Osteocyte (in vitro differentiated cells): ENCODE results near the gene DTNB. TPM values are rescaled to one million over a fixed set of nuclear protein-coding genes. Genes with fewer than 3 reads are reported as not detected.

Experiments
- DNase-seq: peaks from one replicate; pipeline ENCODE4 v3.0.0; 2021; ENCODE audit warnings: mixed read lengths; ENCODE audit not compliant: unreplicated experiment; ENCODE audit errors: extremely low spot score
- H3K27ac Mint-ChIP-seq: one replicate; pipeline ENCODE4 v1.8.0; 2021; ENCODE audit warnings: mild to moderate bottlenecking, mixed read lengths; ENCODE audit not compliant: unreplicated experiment
- H3K27me3 Mint-ChIP-seq: one replicate; pipeline ENCODE4 v1.8.0; 2021; ENCODE audit warnings: mixed read lengths; ENCODE audit not compliant: unreplicated experiment
- H3K36me3 Mint-ChIP-seq: one replicate; pipeline ENCODE4 v1.8.0; 2021; ENCODE audit warnings: mixed read lengths; ENCODE audit not compliant: unreplicated experiment
- H3K4me1 Mint-ChIP-seq: one replicate; pipeline ENCODE4 v1.8.0; 2021; ENCODE audit warnings: mixed read lengths; ENCODE audit not compliant: unreplicated experiment
- H3K4me3 Mint-ChIP-seq: one replicate; pipeline ENCODE4 v1.8.0; 2021; ENCODE audit warnings: mild to moderate bottlenecking, moderate library complexity, mixed read lengths; ENCODE audit not compliant: unreplicated experiment
- H3K9me3 Mint-ChIP-seq: one replicate; pipeline ENCODE4 v1.8.0; 2021; ENCODE audit warnings: mixed read lengths; ENCODE audit not compliant: unreplicated experiment
- total RNA-seq: library from RNA; stranded (reverse); gene quantifications from 2 replicates; pipeline ENCODE4 v1.2.1, GENCODE V29; 2021
- TF ChIP-seq, protein P1 (sequence below): fragments of 200-600 bp; sonication (generic); IDR thresholded peaks from 2 replicates; pipeline ENCODE4 v1.5.0; 2021; ENCODE audit warnings: antibody characterized with exemption, mild to moderate bottlenecking, moderate library complexity

Gene DTNB
- total RNA-seq, 1 donor from 2014 or later: 20.9 TPM

- H3K9me3 Mint-ChIP-seq: no peaks in the 10 kb centered on the region
- no peak for DNase-seq
Measured at GRCh38 chr2:25483607-25484266, 189.6 kb downstream of the DTNB start.

DNA sequence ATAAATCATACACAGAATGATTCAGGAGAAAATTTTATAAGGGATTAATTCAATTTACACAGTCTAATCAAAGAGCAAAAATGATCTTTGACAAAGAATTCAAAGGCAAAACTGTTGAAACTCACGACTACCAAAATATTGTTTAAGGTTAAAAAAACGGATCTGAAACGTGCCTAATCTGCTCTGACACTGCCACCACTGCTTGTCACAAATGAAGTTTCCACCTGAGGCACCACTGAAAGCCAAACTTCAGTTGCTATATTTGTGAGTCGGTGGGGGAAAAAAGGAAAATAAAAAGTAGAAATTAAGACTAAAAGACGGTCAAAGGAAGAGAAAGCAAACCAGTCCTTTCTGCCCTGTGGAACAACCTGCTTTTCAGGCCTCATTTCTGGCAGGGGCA is 191.0 kb downstream of the DTNB start:
- Mint-ChIP-seq H3K27ac (peak overlapping the region; percentile 80), H3K4me1 (peaks cover 30% of the 10 kb centered on the region), H3K9me3 (no peaks in the 10 kb centered on the region), H3K27me3 (no peaks in the 10 kb centered on the region), H3K4me3 (no peak overlapping the region), H3K36me3 (peaks cover 3% of the 10 kb centered on the region)
- DNase-seq: no peak
- TF ChIP-seq, protein P1, sequence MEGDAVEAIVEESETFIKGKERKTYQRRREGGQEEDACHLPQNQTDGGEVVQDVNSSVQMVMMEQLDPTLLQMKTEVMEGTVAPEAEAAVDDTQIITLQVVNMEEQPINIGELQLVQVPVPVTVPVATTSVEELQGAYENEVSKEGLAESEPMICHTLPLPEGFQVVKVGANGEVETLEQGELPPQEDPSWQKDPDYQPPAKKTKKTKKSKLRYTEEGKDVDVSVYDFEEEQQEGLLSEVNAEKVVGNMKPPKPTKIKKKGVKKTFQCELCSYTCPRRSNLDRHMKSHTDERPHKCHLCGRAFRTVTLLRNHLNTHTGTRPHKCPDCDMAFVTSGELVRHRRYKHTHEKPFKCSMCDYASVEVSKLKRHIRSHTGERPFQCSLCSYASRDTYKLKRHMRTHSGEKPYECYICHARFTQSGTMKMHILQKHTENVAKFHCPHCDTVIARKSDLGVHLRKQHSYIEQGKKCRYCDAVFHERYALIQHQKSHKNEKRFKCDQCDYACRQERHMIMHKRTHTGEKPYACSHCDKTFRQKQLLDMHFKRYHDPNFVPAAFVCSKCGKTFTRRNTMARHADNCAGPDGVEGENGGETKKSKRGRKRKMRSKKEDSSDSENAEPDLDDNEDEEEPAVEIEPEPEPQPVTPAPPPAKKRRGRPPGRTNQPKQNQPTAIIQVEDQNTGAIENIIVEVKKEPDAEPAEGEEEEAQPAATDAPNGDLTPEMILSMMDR: no peak

More at GRCh38 chr2:25483607-25484266, 189.6 kb downstream of the DTNB start:
- H3K27ac Mint-ChIP-seq: no peak overlapping the region
- H3K4me3 Mint-ChIP-seq: no peak overlapping the region
- H3K27me3 Mint-ChIP-seq: no peaks in the 10 kb centered on the region
- peaks cover 6% of the 10 kb centered on the region for H3K36me3 Mint-ChIP-seq
- peaks cover 30% of the 10 kb centered on the region for H3K4me1 Mint-ChIP-seq
- TF ChIP-seq, protein P1: no peak

- Mint-ChIP-seq H3K27ac (peak overlapping the region; percentile 80), H3K36me3 (peaks cover 2% of the 10 kb centered on the region), H3K4me1 (peaks cover 30% of the 10 kb centered on the region), H3K9me3 (peaks cover under 1% of the 10 kb centered on the region), H3K27me3 (no peaks in the 10 kb centered on the region), H3K4me3 (no peak overlapping the region)
- TF ChIP-seq, protein P1: no peak
- DNase-seq: no peak
Measured at GRCh38 chr2:25481381-25482300, 191.7 kb downstream of the DTNB start.

DNA sequence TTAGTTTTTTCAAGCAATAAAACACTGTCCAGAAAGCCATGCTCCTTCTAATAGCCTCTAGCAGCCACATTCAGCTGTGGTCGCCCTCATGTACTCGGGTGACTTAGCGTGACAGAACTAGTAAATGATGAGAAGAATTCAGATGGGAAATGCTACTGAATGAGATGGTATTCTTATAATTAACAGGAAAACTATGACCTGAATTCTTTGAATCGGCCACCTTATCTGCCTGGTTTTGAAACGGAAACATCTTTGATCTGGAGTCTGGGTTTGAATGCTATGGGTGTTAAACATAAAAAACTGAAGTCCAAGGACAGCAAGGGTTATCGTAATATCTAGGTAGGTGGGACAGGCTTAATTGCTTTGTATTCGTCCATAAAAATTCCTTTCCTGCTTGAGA is 192.8 kb downstream of the DTNB start:
- H3K4me1 Mint-ChIP-seq: peaks cover 30% of the 10 kb centered on the region
- H3K9me3 Mint-ChIP-seq: peaks cover 5% of the 10 kb centered on the region
- H3K4me3 Mint-ChIP-seq: no peak overlapping the region
- H3K27ac Mint-ChIP-seq: no peak overlapping the region
- H3K27me3 Mint-ChIP-seq: no peaks in the 10 kb centered on the region
- peaks cover 4% of the 10 kb centered on the region for H3K36me3 Mint-ChIP-seq
- TF ChIP-seq, protein P1: no peak
- DNase-seq: no peak

DNA sequence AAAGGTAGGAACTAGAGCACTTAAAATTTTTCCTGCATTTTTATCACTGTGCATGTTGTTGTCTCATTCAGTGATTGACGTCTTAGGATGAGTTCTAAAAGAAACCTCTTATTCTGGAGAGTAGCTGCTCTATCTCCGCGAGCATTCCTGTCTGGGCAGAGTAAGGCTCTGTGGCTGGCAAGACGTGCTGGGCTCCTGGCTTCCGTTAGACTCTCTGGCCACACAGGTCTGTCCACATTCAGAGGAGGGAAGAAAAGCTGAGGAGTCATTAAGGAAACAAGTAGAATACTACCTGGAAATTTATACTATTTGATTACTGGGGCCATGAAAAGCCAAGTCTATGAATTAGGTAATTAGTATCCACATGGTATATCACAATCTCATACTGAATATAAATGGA is 193.6 kb downstream of the DTNB start:
- TF ChIP-seq, protein P1: no peak
- no peak for DNase-seq
- Mint-ChIP-seq H3K4me1 (peaks cover 30% of the 10 kb centered on the region), H3K36me3 (peaks cover 9% of the 10 kb centered on the region), H3K9me3 (peaks cover 8% of the 10 kb centered on the region), H3K27ac (no peak overlapping the region), H3K4me3 (no peak overlapping the region), H3K27me3 (no peaks in the 10 kb centered on the region)
